AG04449 (cell line): ENCODE measurements around the gene ATG4D.

ENCODE experiments used
- CTCF ChIA-PET: fragments of 350-600 bp; formaldehyde crosslinking; extraction: SDS; loops from one replicate; lab custom pipeline; 2021; ENCODE audit warnings: antibody characterized with exemption; lab: Yijun Ruan, JAX
- POLR2A ChIA-PET: fragments of 400-600, 350-600 bp; formaldehyde crosslinking; extraction: SDS; loops from one replicate; lab custom pipeline; 2020; ENCODE audit warnings: antibody characterized with exemption, inconsistent platforms; lab: Yijun Ruan, JAX
- DNase-seq: peaks from one replicate; pipeline ENCODE4 v3.0.0-alpha.2; 2010; ENCODE audit warnings: low read depth, low spot score
- H3K4me3 ChIP-seq: 2 replicates; pipeline ENCODE4 v1.5.1; 2011; ENCODE audit warnings: low read depth, mild to moderate bottlenecking, control low read depth, low read length
- CTCF ChIP-seq: IDR thresholded peaks from one replicate; pipeline ENCODE4 v1.5.1; 2011; ENCODE audit warnings: mild to moderate bottlenecking, moderate library complexity, low read length, control low read depth, inconsistent platforms; ENCODE audit not compliant: insufficient read depth; ENCODE audit errors: missing control alignments

Gene ATG4D

GRCh38 chr19:10551698-10552301, 8.1 kb downstream of the ATG4D start:
- no peak for DNase-seq

DNA sequence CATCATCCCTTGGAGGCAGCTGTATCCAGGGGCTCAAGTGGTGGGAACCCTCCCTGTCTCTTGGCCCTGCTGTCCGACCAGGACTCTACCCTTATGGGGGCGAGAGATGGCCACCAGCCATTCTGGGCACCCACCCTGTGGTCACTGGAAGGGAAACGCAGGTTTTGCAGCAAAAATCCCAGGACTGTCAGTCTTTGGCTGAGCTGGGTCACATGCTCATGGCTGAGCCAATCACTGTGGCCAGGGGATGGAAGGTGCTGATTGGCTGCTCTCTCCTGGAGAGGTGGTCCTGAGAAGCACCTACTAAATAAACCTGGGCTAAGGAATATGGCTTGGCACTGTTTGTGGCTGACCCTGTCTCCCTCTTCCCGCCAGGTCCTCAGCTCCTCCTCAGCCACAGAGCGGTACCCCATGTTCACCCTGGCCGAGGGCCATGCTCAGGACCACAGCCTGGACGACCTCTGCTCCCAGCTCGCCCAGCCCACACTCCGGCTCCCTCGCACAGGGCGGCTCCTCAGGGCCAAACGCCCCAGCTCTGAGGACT, 8.9 kb downstream of the ATG4D start:
- no peak for TF ChIP-seq CTCF
- no peak overlapping the region for H3K4me3 ChIP-seq
- POLR2A ChIA-PET: no interaction called here
- no peak for DNase-seq
- CTCF ChIA-PET: interaction anchor here (0.6 to 3.7 kb wide), 13 partner anchors 9 to 148 kb away, joined by 3 to 21 read pairs (median 4); no protein-coding TSS in a partner anchor

More at GRCh38 chr19:10551698-10552301, 8.1 kb downstream of the ATG4D start:
- CTCF ChIA-PET: interaction anchor here (0.6 to 3.7 kb wide), 10 partner anchors 9 to 147 kb away, joined by 3 to 21 read pairs (median 4); no protein-coding TSS in a partner anchor
- no peak for TF ChIP-seq CTCF
- POLR2A ChIA-PET: interaction anchor here (0.6 kb wide), 1 partner anchor 17 kb away, joined by 5 read pairs; no protein-coding TSS in a partner anchor
- H3K4me3 ChIP-seq: no peak overlapping the region

DNA sequence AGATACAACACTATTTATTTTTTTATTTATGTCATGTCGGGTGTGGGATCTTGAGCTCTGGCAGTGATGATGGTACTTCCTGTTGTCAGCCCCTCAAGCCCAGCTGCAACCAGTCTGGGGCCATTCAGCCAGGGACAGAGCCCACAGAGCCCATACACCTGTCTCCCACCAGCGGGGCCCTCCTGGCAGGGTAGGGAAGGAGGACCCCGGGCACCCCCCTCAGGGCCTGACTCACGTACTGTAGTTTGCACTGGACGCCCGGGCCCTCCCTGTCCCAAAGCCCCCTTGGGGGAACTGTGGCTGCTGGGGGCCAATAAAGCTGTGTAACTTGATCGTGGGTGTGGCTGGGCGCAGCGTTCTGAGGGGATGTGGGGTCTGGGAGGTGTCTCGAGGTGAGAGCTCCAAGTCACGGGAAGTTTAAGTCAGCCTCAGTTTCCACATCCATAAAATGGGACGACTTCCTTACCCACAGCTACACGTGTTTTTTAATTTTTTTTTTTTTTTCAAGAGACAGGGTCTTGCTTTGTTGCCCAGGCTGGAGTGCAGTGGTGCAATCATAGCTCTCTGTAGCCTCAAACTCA, 9.5 kb downstream of the ATG4D start:
- CTCF ChIA-PET: interaction anchor here (0.6 to 3.7 kb wide), 9 partner anchors 8 to 93 kb away, joined by 3 to 21 read pairs (median 3); no protein-coding TSS in a partner anchor
- H3K4me3 ChIP-seq: no peak overlapping the region
- DNase-seq: no peak
- POLR2A ChIA-PET: no interaction called here
- TF ChIP-seq CTCF: no peak

GRCh38 chr19:10553943-10554381, 10.3 kb downstream of the ATG4D start:
- H3K4me3 ChIP-seq: no peak overlapping the region
- no peak for TF ChIP-seq CTCF
- POLR2A ChIA-PET: no interaction called here
- CTCF ChIA-PET: interaction anchor here (1.1 to 1.7 kb wide), 4 partner anchors 13 to 90 kb away, joined by 4 to 5 read pairs (median 4); no protein-coding TSS in a partner anchor
- no peak for DNase-seq

- ChIA-PET POLR2A (no interaction called here), CTCF (interaction anchor here (1.1 to 1.7 kb wide), 6 partner anchors 14 to 89 kb away, joined by 3 to 6 read pairs (median 4); no protein-coding TSS in a partner anchor)
- no peak overlapping the region for H3K4me3 ChIP-seq
- DNase-seq: no peak
- TF ChIP-seq CTCF: no peak
Measured at GRCh38 chr19:10554760-10555609, 11.3 kb downstream of the ATG4D start.
